HepG2 (cell line): ENCODE data around the gene MALRD1. TPM values are rescaled to one million over a fixed set of nuclear protein-coding genes. Genes with fewer than 3 reads are reported as not detected.

Source experiments
- ATAC-seq: fragments of 200-7000 bp; cut with Tn5 transposase; 3 replicates; pipeline ENCODE4 v1.9.1; 2020; ENCODE audit warnings: mild to moderate bottlenecking, moderate library complexity
- BruUV-seq: library from RNA; stranded (reverse); fragments of 400-500 nt; replicated peaks from 2 replicates; lab custom pipeline; 2021; lab: Mats Ljungman, UMichigan
- CTCF ChIA-PET: fragments of 300-600 bp; formaldehyde crosslinking; extraction: SDS; loops from one replicate; lab custom pipeline; 2021; ENCODE audit warnings: low total read pairs, inconsistent platforms, low intra/inter-chr PET ratio; lab: Yijun Ruan, JAX
- POLR2A ChIA-PET: fragments of 350-600 bp; sonication (Branson Sonifier 250); formaldehyde crosslinking; loops from one replicate; lab custom pipeline; 2020; ENCODE audit warnings: antibody characterized with exemption, inconsistent platforms; lab: Yijun Ruan, JAX
- DNase-seq: peaks from one replicate; pipeline ENCODE4 v3.0.0-alpha.2; 2015; ENCODE audit warnings: low spot score
- FAIRE-seq: peaks from 3 replicates; lab custom pipeline; 2011; peaks lifted over from hg19 to GRCh38; lab: Jason Lieb, UNC
- H2AFZ ChIP-seq: one replicate; pipeline ENCODE4 v1.6.1; 2011; ENCODE audit warnings: low read length, inconsistent platforms
- H3K27ac ChIP-seq: fragments of 300-600 bp; 3 replicates; pipeline ENCODE4 v1.8.0; 2011; ENCODE audit warnings: mixed run types, mild to moderate bottlenecking, mixed read lengths, low read length, inconsistent platforms; ENCODE audit not compliant: insufficient read depth; ENCODE audit errors: extremely low read length
- H3K27me3 ChIP-seq, 2 experiments: fragments of 200-600 bp in 1 of 2; 2 replicates in 1 of 2; 3 replicates in 1 of 2; pipeline versions ENCODE4 v1.6.0 to v1.8.0; 2011; ENCODE audit warnings: low read length in 2 of 2, mild to moderate bottlenecking in 2 of 2, moderate library complexity in 2 of 2, inconsistent platforms in 1 of 2; ENCODE audit not compliant: insufficient read depth in 2 of 2, control insufficient read depth in 1 of 2
- H3K36me3 ChIP-seq, 2 experiments: fragments of 200-600 bp in 1 of 2; replicated peaks in 1 of 2; 2 replicates in 1 of 2; 3 replicates in 1 of 2; pipeline versions ENCODE4 v1.5.1 to v1.8.0; 2011; ENCODE audit warnings: low read length in 2 of 2, inconsistent platforms in 1 of 2; ENCODE audit not compliant: insufficient read depth in 2 of 2, control insufficient read depth in 1 of 2
- H3K4me1 ChIP-seq: 2 replicates; pipeline ENCODE4 v1.5.1; 2012; ENCODE audit warnings: low read length, inconsistent platforms; ENCODE audit not compliant: insufficient read depth
- H3K4me2 ChIP-seq: 2 replicates; pipeline ENCODE4 v1.6.0; 2011; ENCODE audit warnings: low read depth, low read length, inconsistent platforms
- H3K4me3 ChIP-seq, 3 experiments: fragments of 200-600 bp in 1 of 3; sonication (generic), shearing (Covaris generic) in 1 of 3; replicated peaks in 1 of 3; 2 replicates each; pipeline ENCODE4 v1.5.1; 2011 to 2016; ENCODE audit warnings: low read length in 3 of 3, inconsistent platforms in 2 of 3, low read depth in 2 of 3, mild to moderate bottlenecking in 2 of 3, control low read depth in 1 of 3, mixed read lengths in 1 of 3; ENCODE audit not compliant: insufficient read depth in 1 of 3
- H3K79me2 ChIP-seq: one replicate; pipeline ENCODE4 v1.6.1; 2011; ENCODE audit warnings: low read length, inconsistent platforms; ENCODE audit not compliant: insufficient read depth
- H3K9ac ChIP-seq: 2 replicates; pipeline ENCODE4 v1.6.0; 2011; ENCODE audit warnings: mild to moderate bottlenecking, low read depth, low read length, inconsistent platforms; ENCODE audit not compliant: insufficient read depth
- H3K9me3 ChIP-seq: 2 replicates; pipeline ENCODE4 v1.5.1; 2012; ENCODE audit warnings: mild to moderate bottlenecking, low read length
- H4K20me1 ChIP-seq: 2 replicates; pipeline ENCODE4 v1.6.0; 2011; ENCODE audit warnings: inconsistent platforms, mild to moderate bottlenecking, low read length, moderate library complexity; ENCODE audit not compliant: insufficient read depth
- ATAD3A ChIP-seq: sonication (generic); formaldehyde crosslinking; IDR thresholded peaks from 2 replicates; pipeline ENCODE4 v1.4.0; 2020; ENCODE audit warnings: missing genetic modification reagents
- ATRX ChIP-seq: sonication (generic); formaldehyde crosslinking; IDR thresholded peaks from 2 replicates; pipeline ENCODE4 v1.4.0; 2020; ENCODE audit warnings: missing genetic modification reagents, borderline replicate concordance
- BRD4 ChIP-seq: sonication (generic); formaldehyde crosslinking; IDR thresholded peaks from 2 replicates; pipeline ENCODE4 v1.4.0; 2020; ENCODE audit warnings: missing genetic modification reagents
- ETV6 ChIP-seq: sonication (generic); formaldehyde crosslinking; conservative IDR thresholded peaks from 2 replicates; pipeline ENCODE4 v1.4.0; 2020; ENCODE audit warnings: missing genetic modification reagents
- JARID2 ChIP-seq: sonication (generic); formaldehyde crosslinking; IDR thresholded peaks from 2 replicates; pipeline ENCODE4 v1.8.1; 2023; ENCODE audit warnings: missing genetic modification reagents, inconsistent platforms; ENCODE audit not compliant: insufficient replicate concordance
- MEIS2 ChIP-seq: sonication (generic); formaldehyde crosslinking; IDR thresholded peaks from 2 replicates; pipeline ENCODE4 v1.9.0; 2021; ENCODE audit warnings: mild to moderate bottlenecking, missing genetic modification reagents
- ZNF20 ChIP-seq: sonication (generic); formaldehyde crosslinking; IDR thresholded peaks from 2 replicates; pipeline ENCODE4 v1.4.0; 2020; ENCODE audit warnings: mild to moderate bottlenecking, moderate library complexity, missing genetic modification reagents
- ZNF530 ChIP-seq: sonication (generic); formaldehyde crosslinking; IDR thresholded peaks from 2 replicates; pipeline ENCODE4 v1.5.0; 2020; ENCODE audit warnings: low read depth, mild to moderate bottlenecking, missing genetic modification reagents
- ZNF607 ChIP-seq: sonication (generic); formaldehyde crosslinking; IDR thresholded peaks from 2 replicates; pipeline ENCODE4 v1.5.1; 2020; ENCODE audit warnings: missing genetic modification reagents, mild to moderate bottlenecking, borderline replicate concordance
- ZNF724P ChIP-seq: sonication (generic); formaldehyde crosslinking; IDR thresholded peaks from 2 replicates; pipeline ENCODE4 v1.8.0; 2022; ENCODE audit warnings: missing genetic modification reagents, borderline replicate concordance
- ZNF749 ChIP-seq: sonication (generic); formaldehyde crosslinking; IDR thresholded peaks from 2 replicates; pipeline ENCODE4 v1.8.0; 2022; ENCODE audit warnings: mild to moderate bottlenecking, missing genetic modification reagents, moderate library complexity, borderline replicate concordance
- ZSCAN25 ChIP-seq: sonication (generic); formaldehyde crosslinking; IDR thresholded peaks from 2 replicates; pipeline ENCODE4 v1.8.0; 2022; ENCODE audit warnings: mild to moderate bottlenecking, missing genetic modification reagents
- WGBS: methylation state at CpG from one replicate; pipeline ENCODE4 v1.1.6; 2017; ENCODE audit warnings: low lambda C conversion rate; 5-methylcytosine and 5-hydroxymethylcytosine counted together
- in situ Hi-C: cut with HindIII; loops from 2 replicates; pipeline ENCODE4 v1.10.0; 2017; ENCODE audit warnings: low pct_unique_long_range_greater_than_20kb; ENCODE audit not compliant: extremely low pct_ligation_motif_present
- intact Hi-C: fragments of 100-400 bp; cut with micrococcal nuclease; formaldehyde crosslinking; loops from one replicate; pipeline ENCODE4 v1.10.0; 2022; ENCODE audit not compliant: unreplicated experiment
- polyA plus RNA-seq, 8 experiments: library from polyadenylated mRNA; depleted of rRNA in 3 of 8; stranded (reverse) in 7 of 8; unstranded in 1 of 8; fragments of >200 nt; fragmentation: Illumina TruSeq in 4 of 8; extraction: Trizol in 4 of 8; gene quantifications; 2 replicates each; pipeline versions ENCODE4 v1.2.1 to v1.2.3, GENCODE V29; 2011 to 2016; ENCODE audit warnings: low read depth in 4 of 8, missing spikeins in 1 of 8, mixed read lengths in 1 of 8; ENCODE audit not compliant: insufficient read depth in 1 of 8
- total RNA-seq, 5 experiments: library from RNA; depleted of rRNA; stranded (reverse); fragments of >200 nt; fragmentation: Illumina TruSeq; extraction: Trizol; gene quantifications; 2 replicates each; pipeline ENCODE4 v1.2.3, GENCODE V29; 2016; ENCODE audit warnings: low read depth in 1 of 5
- TF ChIP-seq, protein P1 (sequence below): sonication (generic); formaldehyde crosslinking; IDR thresholded peaks from 2 replicates; pipeline ENCODE4 v1.5.1; 2020; ENCODE audit warnings: missing genetic modification reagents, mild to moderate bottlenecking, borderline replicate concordance
- TF ChIP-seq, protein P2 (sequence below): sonication (generic); formaldehyde crosslinking; IDR thresholded peaks from 2 replicates; pipeline ENCODE4 v1.4.0; 2020; ENCODE audit warnings: missing genetic modification reagents
- TF ChIP-seq, protein P3 (sequence below): sonication (generic); formaldehyde crosslinking; IDR thresholded peaks from 2 replicates; pipeline ENCODE4 v1.8.1; 2023; ENCODE audit warnings: missing genetic modification reagents, mild to moderate bottlenecking, borderline replicate concordance

Gene MALRD1
- total and polyA plus RNA-seq, 2 of the 13 experiments (the other 11 are each of a cell fraction or from before 2014, with no cell fraction given), result 5.7 to 15.4 TPM

DNA sequence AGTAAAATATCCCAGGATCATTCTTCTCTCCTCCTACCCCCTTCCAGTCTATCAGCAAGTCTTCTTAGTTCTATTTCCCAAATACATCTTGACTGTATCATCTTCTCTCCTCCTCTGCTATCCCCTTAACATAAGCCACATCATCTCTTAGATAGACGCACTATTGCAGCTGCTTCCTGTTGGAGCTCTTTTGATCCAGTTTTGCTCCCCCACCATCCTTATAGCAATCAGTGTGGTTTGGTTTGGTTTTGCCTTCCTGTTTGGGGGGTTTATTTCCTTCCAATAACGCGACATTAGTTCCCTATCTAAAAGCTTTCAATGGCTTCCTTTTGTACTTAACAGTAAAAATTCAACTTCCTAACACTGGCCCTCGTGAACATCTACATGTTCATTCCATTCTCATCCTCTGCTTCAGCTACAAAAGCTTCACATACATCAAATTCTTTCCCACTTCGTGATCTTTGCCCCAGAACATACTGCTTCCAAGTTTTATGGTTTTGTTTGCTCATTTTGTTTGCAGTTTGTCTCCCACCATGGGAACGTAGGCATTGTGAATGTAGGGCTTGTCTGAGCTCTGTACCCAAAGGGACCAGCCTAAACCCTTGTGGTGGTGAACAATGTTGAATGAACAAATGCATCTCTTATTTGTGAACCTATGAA is 734.0 kb downstream of the MALRD1 start (continued):
- TF ChIP-seq, protein P1, sequence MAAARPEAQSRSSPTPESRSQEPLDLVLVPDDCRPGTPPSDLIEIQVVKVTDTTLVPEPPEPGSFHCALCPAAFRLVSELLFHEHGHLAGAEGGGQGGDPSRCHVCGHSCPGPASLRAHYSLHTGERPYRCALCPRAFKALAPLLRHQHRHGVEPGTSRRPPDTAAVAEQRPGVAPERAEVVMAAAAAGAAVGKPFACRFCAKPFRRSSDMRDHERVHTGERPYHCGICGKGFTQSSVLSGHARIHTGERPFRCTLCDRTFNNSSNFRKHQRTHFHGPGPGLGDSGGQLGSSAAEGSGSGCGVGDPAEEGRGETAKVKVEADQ (CRISPR knock-in tag), result no peak
- TF ChIP-seq, protein P2, sequence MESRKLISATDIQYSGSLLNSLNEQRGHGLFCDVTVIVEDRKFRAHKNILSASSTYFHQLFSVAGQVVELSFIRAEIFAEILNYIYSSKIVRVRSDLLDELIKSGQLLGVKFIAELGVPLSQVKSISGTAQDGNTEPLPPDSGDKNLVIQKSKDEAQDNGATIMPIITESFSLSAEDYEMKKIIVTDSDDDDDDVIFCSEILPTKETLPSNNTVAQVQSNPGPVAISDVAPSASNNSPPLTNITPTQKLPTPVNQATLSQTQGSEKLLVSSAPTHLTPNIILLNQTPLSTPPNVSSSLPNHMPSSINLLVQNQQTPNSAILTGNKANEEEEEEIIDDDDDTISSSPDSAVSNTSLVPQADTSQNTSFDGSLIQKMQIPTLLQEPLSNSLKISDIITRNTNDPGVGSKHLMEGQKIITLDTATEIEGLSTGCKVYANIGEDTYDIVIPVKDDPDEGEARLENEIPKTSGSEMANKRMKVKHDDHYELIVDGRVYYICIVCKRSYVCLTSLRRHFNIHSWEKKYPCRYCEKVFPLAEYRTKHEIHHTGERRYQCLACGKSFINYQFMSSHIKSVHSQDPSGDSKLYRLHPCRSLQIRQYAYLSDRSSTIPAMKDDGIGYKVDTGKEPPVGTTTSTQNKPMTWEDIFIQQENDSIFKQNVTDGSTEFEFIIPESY, result no peak

DNA sequence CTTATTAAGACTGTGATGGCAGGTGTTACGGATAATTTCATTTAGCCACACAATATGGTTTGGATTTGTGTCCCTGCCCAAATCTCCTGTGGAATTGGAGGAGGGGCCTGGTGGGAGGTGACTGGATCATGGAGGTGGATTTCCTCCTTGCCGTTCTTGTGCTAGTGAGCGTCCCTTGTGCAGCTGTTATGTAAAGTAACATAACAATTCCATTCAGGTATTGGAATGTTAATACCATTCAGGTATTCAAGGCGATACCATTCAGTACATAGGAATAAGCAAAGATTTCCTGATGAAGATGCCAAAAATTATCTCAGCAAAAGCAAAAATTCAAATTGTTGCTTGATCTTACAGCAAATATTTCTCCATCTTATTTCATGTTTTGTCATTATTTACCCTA is 735.1 kb downstream of the MALRD1 start:
- ATAC-seq (no peak), DNase-seq (no peak), FAIRE-seq (no peak)
- no peak overlapping the region for H3K27ac ChIP-seq
- H3K36me3 ChIP-seq, result no peaks in the 10 kb centered on the region
- TF ChIP-seq ZNF530, result no peak
- no peak for TF ChIP-seq ZNF724P (CRISPR knock-in tag)
- no peak for TF ChIP-seq ZNF749 (CRISPR knock-in tag)
- TF ChIP-seq ETV6 (CRISPR knock-in tag), result no peak
- TF ChIP-seq, protein P2, result no peak
- no peak for TF ChIP-seq ATRX (CRISPR knock-in tag)
- TF ChIP-seq ATAD3A (CRISPR knock-in tag), result no peak
- TF ChIP-seq ZNF607 (CRISPR knock-in tag), result no peak
- TF ChIP-seq, protein P3, sequence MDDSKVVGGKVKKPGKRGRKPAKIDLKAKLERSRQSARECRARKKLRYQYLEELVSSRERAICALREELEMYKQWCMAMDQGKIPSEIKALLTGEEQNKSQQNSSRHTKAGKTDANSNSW, result no peak
- TF ChIP-seq MEIS2, result no peak
- TF ChIP-seq JARID2, result no peak
- no peak for TF ChIP-seq ZSCAN25 (CRISPR knock-in tag)
- no peak for TF ChIP-seq BRD4
- no peak for TF ChIP-seq ZNF20 (CRISPR knock-in tag)
- in situ Hi-C loops (loop anchor here (25.0 kb wide), 1 partner anchor 1096 kb away; no protein-coding TSS in a partner anchor), intact Hi-C loops (loop anchor here (2.0 to 10.0 kb wide), 3 partner anchors 15 to 439 kb away; no protein-coding TSS in a partner anchor)
- H3K4me1 ChIP-seq, result peaks cover 25% of the 10 kb centered on the region
- no peaks in the 10 kb centered on the region for H3K27me3 ChIP-seq
- WGBS, result 56% methylated on average over 4 of the region's 4 CpGs
- POLR2A ChIA-PET, result interaction anchor here (1.4 kb wide), 1 partner anchor 1712 kb away, joined by 4 read pairs; no protein-coding TSS in a partner anchor
- no peak overlapping the region for H2AFZ ChIP-seq
- H3K9ac ChIP-seq, result no peak overlapping the region
- CTCF ChIA-PET, result no interaction called here
- H4K20me1 ChIP-seq, result no peaks in the 10 kb centered on the region
- no peaks in the 10 kb centered on the region for H3K9me3 ChIP-seq
- no TSS peak for BruUV-seq
- H3K79me2 ChIP-seq, result no peaks in the 10 kb centered on the region
- no peak overlapping the region for H3K4me3 ChIP-seq
- H3K4me2 ChIP-seq, result no peak overlapping the region
